ENCODE results near the gene KRT83.

KRT83 gene

GRCh38 chr12:52313461-52313860 lies 7.7 kb downstream of the KRT83 start:
- Histone ChIP-seq H3F3A (ENCODE audit: insufficient read depth) (no peaks in the 10 kb centered on the region), H3K9me2 (replicated peaks; ENCODE audit: insufficient read depth, low read length) (no peaks in the 10 kb centered on the region), H3K9ac (ENCODE audit: low read length) (no peak overlapping the region), H2AFZ (ENCODE audit: low read depth, low read length, severe bottlenecking) (no peak overlapping the region), H3K27ac (ENCODE audit: low read depth, low read length) (no peak overlapping the region), H3K79me2 (ENCODE audit: insufficient read depth, low read length) (no peaks in the 10 kb centered on the region), H3K4me2 (ENCODE audit: low read depth, low read length, poor library complexity, severe bottlenecking) (no peak overlapping the region), H3K4me3 (ENCODE audit: insufficient read depth, low read length, poor library complexity, severe bottlenecking) (no peak overlapping the region), H3K27me3 (ENCODE audit: low read length) (no peaks in the 10 kb centered on the region; the same call in 1 of the 2 replicates), H4K20me1 (ENCODE audit: low read depth, low read length) (no peaks in the 10 kb centered on the region), H3K9me3 (ENCODE audit: insufficient read depth, low read length) (no peaks in the 10 kb centered on the region), H3K36me3 (ENCODE audit: low read length) (no peaks in the 10 kb centered on the region)
- TF ChIP-seq CTCF (IDR thresholded peaks at IDR 0.05; ENCODE audit: insufficient read depth, low read length, poor library complexity, severe bottlenecking) (no peak), EZH2phosphoT487 (conservative IDR thresholded peaks at IDR 0.05; ENCODE audit: low read length) (no peak)

- no peaks in the 10 kb centered on the region for H3K9me2 ChIP-seq (replicated peaks; ENCODE audit: insufficient read depth, low read length)
- H2AFZ ChIP-seq (ENCODE audit: low read depth, low read length, severe bottlenecking) = no peak overlapping the region
- H3F3A ChIP-seq (ENCODE audit: insufficient read depth) = no peaks in the 10 kb centered on the region
- TF ChIP-seq EZH2phosphoT487 (conservative IDR thresholded peaks at IDR 0.05; ENCODE audit: low read length) (no peak), CTCF (IDR thresholded peaks at IDR 0.05; ENCODE audit: insufficient read depth, low read length, poor library complexity, severe bottlenecking) (no peak)
- no peaks in the 10 kb centered on the region for H4K20me1 ChIP-seq (ENCODE audit: low read depth, low read length)
- H3K79me2 ChIP-seq (ENCODE audit: insufficient read depth, low read length) = no peaks in the 10 kb centered on the region
- no peak overlapping the region for H3K9ac ChIP-seq (ENCODE audit: low read length)
- no peaks in the 10 kb centered on the region; the same call in 1 of the 2 replicates for H3K27me3 ChIP-seq (ENCODE audit: low read length)
- H3K9me3 ChIP-seq (ENCODE audit: insufficient read depth, low read length) = no peaks in the 10 kb centered on the region
- H3K4me3 ChIP-seq (ENCODE audit: insufficient read depth, low read length, poor library complexity, severe bottlenecking) = no peak overlapping the region
- no peak overlapping the region for H3K4me2 ChIP-seq (ENCODE audit: low read depth, low read length, poor library complexity, severe bottlenecking)
- H3K27ac ChIP-seq (ENCODE audit: low read depth, low read length) = no peak overlapping the region
- no peaks in the 10 kb centered on the region for H3K36me3 ChIP-seq (ENCODE audit: low read length)
Observed at GRCh38 chr12:52312086-52312485, 9.1 kb downstream of the KRT83 start.

GRCh38 chr12:52311285-52311648 lies 9.9 kb downstream of the KRT83 start:
- Histone ChIP-seq H3K9me3 (ENCODE audit: insufficient read depth, low read length) (no peaks in the 10 kb centered on the region), H3K4me3 (ENCODE audit: insufficient read depth, low read length, poor library complexity, severe bottlenecking) (no peak overlapping the region), H3K9me2 (replicated peaks; ENCODE audit: insufficient read depth, low read length) (no peaks in the 10 kb centered on the region), H3K27me3 (ENCODE audit: low read length) (no peaks in the 10 kb centered on the region; the same call in 1 of the 2 replicates), H3F3A (ENCODE audit: insufficient read depth) (no peaks in the 10 kb centered on the region), H2AFZ (ENCODE audit: low read depth, low read length, severe bottlenecking) (no peak overlapping the region), H3K36me3 (ENCODE audit: low read length) (no peaks in the 10 kb centered on the region), H3K27ac (ENCODE audit: low read depth, low read length) (no peak overlapping the region), H4K20me1 (ENCODE audit: low read depth, low read length) (no peaks in the 10 kb centered on the region), H3K9ac (ENCODE audit: low read length) (no peak overlapping the region), H3K79me2 (ENCODE audit: insufficient read depth, low read length) (no peaks in the 10 kb centered on the region), H3K4me2 (ENCODE audit: low read depth, low read length, poor library complexity, severe bottlenecking) (no peak overlapping the region)
- no peak for TF ChIP-seq EZH2phosphoT487 (conservative IDR thresholded peaks at IDR 0.05; ENCODE audit: low read length)
- no peak for TF ChIP-seq CTCF (IDR thresholded peaks at IDR 0.05; ENCODE audit: insufficient read depth, low read length, poor library complexity, severe bottlenecking)
